Gastroesophageal sphincter (tissue), 3 donors: ENCODE data around the gene SUSD3.

Experiments used
- EP300 ChIP-seq: sonication (generic); formaldehyde crosslinking; IDR thresholded peaks from one replicate; pipeline ENCODE4 v1.6.1; 2017; ENCODE audit warnings: antibody characterized with exemption, mild to moderate bottlenecking
- POLR2A ChIP-seq, 2 donors: fragments of 450-650 bp; IDR thresholded peaks; one replicate each; pipeline ENCODE4 v1.6.1; 2017; ENCODE audit warnings: antibody characterized with exemption in 2 of 2, mild to moderate bottlenecking in 2 of 2, moderate library complexity in 1 of 2
- TF ChIP-seq, protein P1 (sequence below), 4 experiments: fragments of 200-600 bp in 2 of 4; fragments of 450-650 bp in 2 of 4; sonication (generic) in 1 of 4; IDR thresholded peaks; one replicate each; pipeline ENCODE4 v1.5.1; 2017 to 2019; ENCODE audit warnings: antibody characterized with exemption in 4 of 4, mild to moderate bottlenecking in 2 of 4, moderate library complexity in 2 of 4

DNA sequence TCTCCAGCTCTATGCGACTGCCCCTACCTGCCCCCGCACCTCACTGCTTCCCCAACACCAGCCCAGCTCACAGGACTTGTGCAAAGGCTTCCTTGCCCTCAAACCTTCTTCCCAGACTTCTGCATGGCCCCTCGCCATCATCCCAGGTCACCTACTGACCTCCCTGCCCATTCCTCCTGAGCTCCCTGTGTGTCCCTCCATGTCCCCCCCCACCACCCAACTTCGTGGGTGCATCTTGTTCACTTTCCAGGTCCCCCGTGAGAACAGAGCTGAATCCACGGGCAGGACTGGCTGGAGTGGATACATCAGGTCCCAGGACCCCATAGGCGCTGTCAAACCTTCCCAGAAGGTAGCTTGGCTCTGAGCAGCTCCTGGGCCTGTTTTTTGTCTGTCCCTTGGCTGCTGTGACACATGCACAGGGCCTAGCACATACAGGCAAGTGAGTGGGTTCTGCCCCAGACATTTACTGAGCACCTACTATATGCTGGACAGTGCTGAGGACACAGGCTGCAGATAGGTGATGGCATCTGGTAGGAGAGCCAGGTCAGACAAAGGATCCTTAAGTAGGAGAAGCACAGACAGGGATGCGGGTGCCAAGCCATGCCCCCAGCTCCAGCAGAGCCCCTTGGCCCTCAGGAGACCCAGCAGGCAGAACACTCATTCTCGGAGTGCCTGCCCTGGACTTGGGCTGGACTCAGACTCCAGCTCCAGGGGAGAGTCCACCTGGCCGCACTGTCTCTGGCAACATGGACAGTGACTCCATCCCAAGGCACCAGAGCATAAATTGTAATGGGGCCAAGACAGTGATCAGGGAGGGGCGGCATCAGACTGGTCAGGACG is 60.6 kb downstream of the SUSD3 start:
- TF ChIP-seq POLR2A (IDR thresholded peaks at IDR 0.05) (no peak), EP300 (no peak)
- TF ChIP-seq, protein P1, sequence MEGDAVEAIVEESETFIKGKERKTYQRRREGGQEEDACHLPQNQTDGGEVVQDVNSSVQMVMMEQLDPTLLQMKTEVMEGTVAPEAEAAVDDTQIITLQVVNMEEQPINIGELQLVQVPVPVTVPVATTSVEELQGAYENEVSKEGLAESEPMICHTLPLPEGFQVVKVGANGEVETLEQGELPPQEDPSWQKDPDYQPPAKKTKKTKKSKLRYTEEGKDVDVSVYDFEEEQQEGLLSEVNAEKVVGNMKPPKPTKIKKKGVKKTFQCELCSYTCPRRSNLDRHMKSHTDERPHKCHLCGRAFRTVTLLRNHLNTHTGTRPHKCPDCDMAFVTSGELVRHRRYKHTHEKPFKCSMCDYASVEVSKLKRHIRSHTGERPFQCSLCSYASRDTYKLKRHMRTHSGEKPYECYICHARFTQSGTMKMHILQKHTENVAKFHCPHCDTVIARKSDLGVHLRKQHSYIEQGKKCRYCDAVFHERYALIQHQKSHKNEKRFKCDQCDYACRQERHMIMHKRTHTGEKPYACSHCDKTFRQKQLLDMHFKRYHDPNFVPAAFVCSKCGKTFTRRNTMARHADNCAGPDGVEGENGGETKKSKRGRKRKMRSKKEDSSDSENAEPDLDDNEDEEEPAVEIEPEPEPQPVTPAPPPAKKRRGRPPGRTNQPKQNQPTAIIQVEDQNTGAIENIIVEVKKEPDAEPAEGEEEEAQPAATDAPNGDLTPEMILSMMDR (IDR thresholded peaks at IDR 0.05), result no peak
